Right atrium auricular region (tissue), 2 donors: ENCODE results near the gene PYROXD2. TPM values are rescaled to one million over a fixed set of nuclear protein-coding genes. Genes with fewer than 3 reads are reported as not detected.

Source experiments
- DNase-seq: peaks from one replicate; pipeline ENCODE4 v3.0.0-alpha.2; 2019; ENCODE audit warnings: low spot score
- H3K27ac ChIP-seq, 2 donors: fragments of 200-600 bp; sonication (generic); 1 replicate in 1 of 2; 2 replicates in 1 of 2; pipeline ENCODE4 v1.5.1; 2016 to 2019
- H3K27me3 ChIP-seq, 2 donors: fragments of 200-600 bp; sonication (generic); one replicate each; pipeline versions ENCODE4 v1.5.1 to v1.6.0; 2017 to 2019
- H3K36me3 ChIP-seq: fragments of 200-600 bp; sonication (generic); one replicate; pipeline ENCODE4 v1.5.1; 2016
- H3K4me1 ChIP-seq, 2 donors: fragments of 200-600 bp; sonication (generic); one replicate each; pipeline versions ENCODE4 v1.5.1 to v1.6.0; 2017 to 2019
- H3K4me3 ChIP-seq, 2 donors: fragments of 200-600 bp; sonication (generic); 1 replicate in 1 of 2; 2 replicates in 1 of 2; pipeline ENCODE4 v1.5.1; 2017 to 2019; ENCODE audit warnings: mild to moderate bottlenecking in 1 of 2, moderate library complexity in 1 of 2
- H3K9me3 ChIP-seq, 2 donors: fragments of 200-600 bp; sonication (generic); one replicate each; pipeline ENCODE4 v1.5.1; 2019
- CTCF ChIP-seq, 2 donors: fragments of 200-600 bp; sonication (generic); IDR thresholded peaks; one replicate each; pipeline ENCODE4 v1.5.1; 2019; ENCODE audit warnings: antibody characterized with exemption in 2 of 2
- microRNA counts, 2 donors: library from miRNA; unstranded; fragments of <30 nt; microRNA quantifications; one replicate each; lab custom pipeline; 2016 to 2017
- microRNA-seq, 2 donors: library from miRNA; unstranded; fragments of <30 nt; microRNA quantifications; one replicate each; pipeline ENCODE4, GENCODE V29; 2016 to 2017; ENCODE audit warnings: borderline number of aligned reads in 2 of 2, borderline replicate concordance in 1 of 2
- total RNA-seq, 2 donors: library from RNA; depleted of rRNA; stranded (reverse); fragments of >200 nt; gene quantifications; one replicate each; pipeline ENCODE4 v1.1.0, GENCODE V29; 2016

The PYROXD2 gene
- total RNA-seq, 2 donors from 2014 or later, result 1.8 to 5.2 TPM

- no peak for DNase-seq
- H3K4me1 ChIP-seq, result peaks cover 0 to 17% of the 10 kb centered on the region in 2 donors
- no peaks in the 10 kb centered on the region for H3K27me3 ChIP-seq
- H3K27ac ChIP-seq, result no peak overlapping the region
- no peak overlapping the region for H3K4me3 ChIP-seq
- TF ChIP-seq CTCF (IDR thresholded peaks at IDR 0.05), result no peak
- H3K36me3 ChIP-seq, result no peaks in the 10 kb centered on the region
- H3K9me3 ChIP-seq, result no peaks in the 10 kb centered on the region
Measured at GRCh38 chr10:98338318-98338717, 76.7 kb downstream of the PYROXD2 start.

DNA sequence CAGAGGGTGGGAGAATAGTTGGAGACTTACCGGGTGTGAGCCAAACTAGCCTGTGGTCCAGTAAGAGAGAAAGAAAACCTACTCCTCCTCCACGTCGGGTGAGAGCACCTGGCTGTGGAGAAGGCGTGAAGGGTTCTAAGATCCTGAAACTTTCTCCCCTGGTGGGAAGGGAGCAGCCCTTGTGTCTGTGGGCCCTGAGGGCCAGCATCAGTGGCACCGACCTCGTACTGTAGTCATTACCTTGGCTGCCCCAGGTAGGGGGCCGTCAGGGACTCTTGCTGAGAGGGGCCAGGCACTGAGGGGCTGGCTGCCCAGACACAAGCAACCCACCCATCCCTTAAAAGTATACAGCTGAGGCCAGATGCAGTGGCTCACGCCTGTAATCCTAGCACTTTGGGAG, 77.5 kb downstream of the PYROXD2 start:
- TF ChIP-seq CTCF (IDR thresholded peaks at IDR 0.05), result no peak

More for the DNA sequence above, 77.5 kb downstream of the PYROXD2 start:
- Histone ChIP-seq H3K27me3 (no peaks in the 10 kb centered on the region), H3K27ac (no peak overlapping the region), H3K36me3 (no peaks in the 10 kb centered on the region), H3K4me3 (no peak overlapping the region), H3K9me3 (no peaks in the 10 kb centered on the region), H3K4me1 (peaks cover 0 to 17% of the 10 kb centered on the region in 2 donors)
- no peak for DNase-seq

MicroRNA genes within 50 kb of the gene (microRNA counts, 767-probe panel; counts per million panel counts)
- microRNA hsa-miR-1287 (lab: Ali Mortazavi, UCI), result 2,395 to 4,760 counts per million in 2 donors

Small RNA genes lying within 50 kb of the gene (microRNA-seq; reads per million reads assigned to microRNA genes)
- 127 to 175 reads per million in 2 donors for gene MIR1287
- gene MIR4685, result 1.4 to 2.1 reads per million in 2 donors

Other genes starting within 250 kb of the PYROXD2 start
- 1 to 10 TPM; 1.5 to 1.6 TPM for gene LOXL4, start 147.0 kb downstream of the PYROXD2 start, total RNA-seq
- 10 to 100 TPM; 26.9 to 43.6 TPM for gene HPS1, start 31.8 kb upstream of the PYROXD2 start, total RNA-seq